Tibial nerve (tissue), 4 donors: Measurements from ENCODE around the gene LZTR1.

Experiments
- CTCF ChIP-seq, 5 experiments: fragments of 200-600 bp in 3 of 5; fragments of 450-650 bp in 2 of 5; sonication (generic) in 3 of 5; IDR thresholded peaks; one replicate each; pipeline ENCODE4 v1.5.1; 2016 to 2019; ENCODE audit warnings: antibody characterized with exemption in 5 of 5, mild to moderate bottlenecking in 3 of 5, moderate library complexity in 2 of 5
- EP300 ChIP-seq, 2 donors: sonication (generic); formaldehyde crosslinking; IDR thresholded peaks; one replicate each; pipeline ENCODE4 v1.6.1; 2017; ENCODE audit warnings: antibody characterized with exemption in 2 of 2, mild to moderate bottlenecking in 1 of 2
- POLR2A ChIP-seq, 2 donors: fragments of 450-650 bp; IDR thresholded peaks; one replicate each; pipeline ENCODE4 v1.6.1; 2017; ENCODE audit warnings: antibody characterized with exemption in 2 of 2, mild to moderate bottlenecking in 2 of 2, moderate library complexity in 2 of 2

DNA sequence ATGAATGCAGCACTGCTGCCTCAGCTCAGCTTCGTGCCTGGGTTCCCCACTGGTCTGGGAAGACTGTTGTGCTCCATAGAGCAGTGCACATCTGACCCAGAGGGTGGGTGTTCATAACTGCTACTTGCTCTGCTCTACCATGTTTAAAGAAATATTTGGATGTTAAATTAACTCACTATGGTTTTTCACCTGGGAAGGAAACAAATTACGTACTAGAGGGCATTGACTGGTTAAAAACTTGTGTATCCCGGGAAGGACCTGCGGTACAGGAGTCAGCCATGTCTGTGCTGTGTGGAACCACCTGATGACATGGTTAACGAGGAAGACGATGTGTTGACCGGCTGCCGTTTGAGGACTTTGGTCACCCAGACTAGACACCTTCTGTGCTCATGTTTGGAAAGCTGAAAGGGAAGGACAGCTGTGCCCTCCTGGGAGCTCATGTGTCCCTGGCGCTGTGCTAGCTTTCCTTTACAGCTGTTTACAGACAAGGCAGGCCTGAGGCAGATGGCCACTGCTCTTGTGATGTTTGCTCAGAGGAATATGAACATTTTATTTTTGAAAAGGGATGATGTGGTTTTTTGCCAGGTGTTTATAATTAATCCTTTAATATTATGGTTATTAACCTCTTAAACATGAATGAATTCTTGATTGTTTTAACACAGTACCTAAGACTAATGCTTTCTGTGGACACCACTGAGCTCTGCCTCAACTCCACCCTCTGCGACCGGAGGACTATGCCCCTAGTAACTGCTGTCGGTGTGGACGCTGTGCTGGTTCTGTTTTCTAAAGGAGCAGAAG is 29.4 kb upstream of the LZTR1 start:
- TF ChIP-seq CTCF (IDR thresholded peaks at IDR 0.05) (no peak), POLR2A (IDR thresholded peaks at IDR 0.05) (no peak), EP300 (IDR thresholded peaks at IDR 0.05) (no peak)
